Right atrium auricular region (tissue), 2 donors: Measurements from ENCODE around the gene NEDD4L. TPM values are rescaled to one million over a fixed set of nuclear protein-coding genes. Genes with fewer than 3 reads are reported as not detected.
A peak's percentile ranks its signal among the peaks of the same experiment; 100 is the strongest.

Experiments used
- DNase-seq: peaks from one replicate; pipeline ENCODE4 v3.0.0-alpha.2; 2019; ENCODE audit warnings: low spot score
- H3K27ac ChIP-seq, 2 donors: fragments of 200-600 bp; sonication (generic); 1 replicate in 1 of 2; 2 replicates in 1 of 2; pipeline ENCODE4 v1.5.1; 2016 to 2019
- H3K27me3 ChIP-seq, 2 donors: fragments of 200-600 bp; sonication (generic); one replicate each; pipeline versions ENCODE4 v1.5.1 to v1.6.0; 2017 to 2019
- H3K36me3 ChIP-seq: fragments of 200-600 bp; sonication (generic); one replicate; pipeline ENCODE4 v1.5.1; 2016
- H3K4me1 ChIP-seq, 2 donors: fragments of 200-600 bp; sonication (generic); one replicate each; pipeline versions ENCODE4 v1.5.1 to v1.6.0; 2017 to 2019
- H3K4me3 ChIP-seq, 2 donors: fragments of 200-600 bp; sonication (generic); 1 replicate in 1 of 2; 2 replicates in 1 of 2; pipeline ENCODE4 v1.5.1; 2017 to 2019; ENCODE audit warnings: mild to moderate bottlenecking in 1 of 2, moderate library complexity in 1 of 2
- H3K9me3 ChIP-seq, 2 donors: fragments of 200-600 bp; sonication (generic); one replicate each; pipeline ENCODE4 v1.5.1; 2019
- total RNA-seq, 2 donors: library from RNA; depleted of rRNA; stranded (reverse); fragments of >200 nt; gene quantifications; one replicate each; pipeline ENCODE4 v1.1.0, GENCODE V29; 2016
- TF ChIP-seq, protein P1 (sequence below), 2 donors: fragments of 200-600 bp; sonication (generic); IDR thresholded peaks; one replicate each; pipeline ENCODE4 v1.5.1; 2019; ENCODE audit warnings: antibody characterized with exemption in 2 of 2

The NEDD4L gene
- total RNA-seq, 2 donors from 2014 or later: 45.0 to 68.0 TPM

DNA sequence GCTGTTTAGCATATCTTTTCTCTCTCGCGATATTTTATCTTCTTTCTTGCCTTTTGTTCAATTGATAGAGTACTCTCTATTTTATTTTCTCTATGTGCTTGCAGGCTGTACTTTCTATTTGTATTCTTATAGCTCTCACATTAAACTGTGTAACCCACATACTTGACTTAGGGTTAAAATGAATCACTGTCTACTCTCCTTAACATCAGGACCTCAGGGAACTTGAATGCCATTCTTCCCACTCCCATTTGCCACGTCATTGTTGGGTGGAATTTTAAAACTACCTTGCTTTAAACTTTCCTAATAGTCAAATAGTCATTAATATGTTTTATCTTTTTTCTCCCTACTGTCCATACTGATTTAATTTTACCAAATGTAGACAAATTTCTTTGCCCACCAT lies 315.2 kb downstream of the NEDD4L start:
- TF ChIP-seq, protein P1, sequence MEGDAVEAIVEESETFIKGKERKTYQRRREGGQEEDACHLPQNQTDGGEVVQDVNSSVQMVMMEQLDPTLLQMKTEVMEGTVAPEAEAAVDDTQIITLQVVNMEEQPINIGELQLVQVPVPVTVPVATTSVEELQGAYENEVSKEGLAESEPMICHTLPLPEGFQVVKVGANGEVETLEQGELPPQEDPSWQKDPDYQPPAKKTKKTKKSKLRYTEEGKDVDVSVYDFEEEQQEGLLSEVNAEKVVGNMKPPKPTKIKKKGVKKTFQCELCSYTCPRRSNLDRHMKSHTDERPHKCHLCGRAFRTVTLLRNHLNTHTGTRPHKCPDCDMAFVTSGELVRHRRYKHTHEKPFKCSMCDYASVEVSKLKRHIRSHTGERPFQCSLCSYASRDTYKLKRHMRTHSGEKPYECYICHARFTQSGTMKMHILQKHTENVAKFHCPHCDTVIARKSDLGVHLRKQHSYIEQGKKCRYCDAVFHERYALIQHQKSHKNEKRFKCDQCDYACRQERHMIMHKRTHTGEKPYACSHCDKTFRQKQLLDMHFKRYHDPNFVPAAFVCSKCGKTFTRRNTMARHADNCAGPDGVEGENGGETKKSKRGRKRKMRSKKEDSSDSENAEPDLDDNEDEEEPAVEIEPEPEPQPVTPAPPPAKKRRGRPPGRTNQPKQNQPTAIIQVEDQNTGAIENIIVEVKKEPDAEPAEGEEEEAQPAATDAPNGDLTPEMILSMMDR (IDR thresholded peaks at IDR 0.05): no peak
- no peaks in the 10 kb centered on the region for H3K36me3 ChIP-seq
- peaks cover 0 to 25% of the 10 kb centered on the region in 2 donors for H3K4me1 ChIP-seq
- no peak overlapping the region for H3K27ac ChIP-seq
- no peak overlapping the region for H3K4me3 ChIP-seq
- no peak for DNase-seq
- H3K27me3 ChIP-seq: no peaks in the 10 kb centered on the region
- H3K9me3 ChIP-seq: no peaks in the 10 kb centered on the region

DNA sequence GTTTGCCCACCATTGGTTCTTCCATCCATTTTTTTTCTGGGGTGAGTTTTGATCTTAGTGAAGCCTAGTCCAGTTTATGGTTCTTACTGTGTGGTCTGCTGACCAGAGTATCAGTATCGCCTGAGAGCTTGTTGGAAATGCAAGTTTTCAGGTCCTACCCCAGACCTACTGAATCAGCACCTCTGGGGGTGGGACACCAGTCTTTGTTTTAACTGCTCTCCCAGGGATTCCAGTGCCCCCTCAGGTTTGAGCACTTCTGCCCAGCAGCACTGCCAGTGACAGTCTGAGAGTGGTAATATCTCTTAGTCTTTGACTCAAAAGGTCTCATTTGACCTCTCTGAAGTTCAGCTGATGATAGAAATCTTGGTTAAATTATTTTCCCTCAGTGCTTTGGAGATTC lies 315.6 kb downstream of the NEDD4L start:
- TF ChIP-seq, protein P1 (IDR thresholded peaks at IDR 0.05): no peak
- no peak for DNase-seq
- H3K9me3 ChIP-seq: no peaks in the 10 kb centered on the region
- H3K4me1 ChIP-seq: peaks cover 0 to 25% of the 10 kb centered on the region in 2 donors
- H3K36me3 ChIP-seq: no peaks in the 10 kb centered on the region
- no peak overlapping the region for H3K27ac ChIP-seq
- H3K4me3 ChIP-seq: no peak overlapping the region
- no peaks in the 10 kb centered on the region for H3K27me3 ChIP-seq

DNA sequence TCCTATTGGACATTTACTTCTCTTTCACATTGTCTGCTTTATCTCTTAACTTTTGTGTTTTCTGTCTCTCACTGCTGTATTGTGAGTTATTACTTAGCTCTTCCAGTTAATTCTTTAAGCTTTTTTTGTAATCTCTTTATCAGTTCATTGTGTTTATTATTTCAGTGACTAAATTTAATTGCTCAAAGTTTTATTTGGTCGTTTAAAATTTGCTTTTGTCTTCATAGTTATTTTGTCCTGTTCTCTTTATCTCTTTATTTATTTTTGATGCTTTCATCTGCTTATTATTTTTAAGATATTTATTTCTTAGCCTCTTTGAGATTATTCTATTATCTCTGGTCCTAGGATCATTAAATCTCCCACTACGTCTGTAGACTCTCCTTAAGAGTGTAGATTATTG lies 316.3 kb downstream of the NEDD4L start:
- no peaks in the 10 kb centered on the region for H3K27me3 ChIP-seq
- H3K4me1 ChIP-seq: peaks cover 0 to 25% of the 10 kb centered on the region in 2 donors
- DNase-seq: no peak
- peak overlapping the region in 1 of 2 donors; percentile 78 for H3K27ac ChIP-seq
- H3K4me3 ChIP-seq: no peak overlapping the region
- TF ChIP-seq, protein P1 (IDR thresholded peaks at IDR 0.05): no peak
- peaks cover 6% of the 10 kb centered on the region for H3K36me3 ChIP-seq
- no peaks in the 10 kb centered on the region for H3K9me3 ChIP-seq

- no peaks in the 10 kb centered on the region for H3K9me3 ChIP-seq
- peaks cover 15% of the 10 kb centered on the region for H3K36me3 ChIP-seq
- DNase-seq: no peak
- H3K27me3 ChIP-seq: no peaks in the 10 kb centered on the region
- H3K27ac ChIP-seq: peak overlapping the region; percentile 67 to 78
- peak overlapping the region in 1 of 2 donors; percentile 23 for H3K4me3 ChIP-seq
- TF ChIP-seq, protein P1 (IDR thresholded peaks at IDR 0.05): no peak
- H3K4me1 ChIP-seq: peaks cover 0 to 25% of the 10 kb centered on the region in 2 donors
Measured at GRCh38 chr18:58361212-58361611, 317.2 kb downstream of the NEDD4L start.

DNA sequence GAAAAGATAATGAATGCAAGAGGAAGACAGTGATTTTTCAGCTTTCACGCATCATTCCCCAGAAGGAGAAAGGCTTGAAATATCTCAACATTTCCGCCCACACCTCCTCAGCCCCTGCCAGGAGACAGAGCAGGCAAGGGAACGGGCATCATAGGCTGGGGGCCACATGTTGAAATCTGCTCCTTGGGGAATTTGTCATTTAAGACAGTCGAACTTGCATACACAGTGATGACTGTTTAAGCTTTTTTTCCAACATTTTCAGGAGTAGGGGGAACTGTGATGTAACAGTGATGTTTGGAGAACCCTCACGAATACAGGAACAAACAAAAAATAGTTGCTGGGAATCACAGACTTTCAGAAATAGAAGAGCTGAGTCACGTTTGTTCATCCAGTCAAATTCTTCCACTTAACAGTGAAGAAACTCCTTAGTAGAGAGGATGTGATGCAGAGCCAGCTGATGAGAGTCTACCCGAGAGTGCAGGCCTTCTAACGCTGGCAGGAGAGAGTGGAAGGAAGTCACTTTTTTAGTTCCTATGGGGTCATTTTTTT lies 318.1 kb downstream of the NEDD4L start:
- peaks cover 0 to 25% of the 10 kb centered on the region in 2 donors for H3K4me1 ChIP-seq
- TF ChIP-seq, protein P1 (IDR thresholded peaks at IDR 0.05): no peak
- no peaks in the 10 kb centered on the region for H3K27me3 ChIP-seq
- peak overlapping the region in 1 of 2 donors; percentile 23 for H3K4me3 ChIP-seq
- peak overlapping the region; percentile 67 to 78 for H3K27ac ChIP-seq
- peak; percentile 80 for DNase-seq
- no peaks in the 10 kb centered on the region for H3K9me3 ChIP-seq
- H3K36me3 ChIP-seq: peaks cover 22% of the 10 kb centered on the region

GRCh38 chr18:58362829-58363271 lies 318.8 kb downstream of the NEDD4L start:
- peaks cover 0 to 25% of the 10 kb centered on the region in 2 donors for H3K4me1 ChIP-seq
- no peak overlapping the region for H3K4me3 ChIP-seq
- no peaks in the 10 kb centered on the region for H3K27me3 ChIP-seq
- no peaks in the 10 kb centered on the region for H3K9me3 ChIP-seq
- H3K27ac ChIP-seq: peak overlapping the region; percentile 67 to 78
- TF ChIP-seq, protein P1 (IDR thresholded peaks at IDR 0.05): no peak
- peaks cover 28% of the 10 kb centered on the region for H3K36me3 ChIP-seq
- no peak for DNase-seq
